ENCODE data around the gene MBNL2. TPM values are rescaled to one million over a fixed set of nuclear protein-coding genes. Genes with fewer than 3 reads are reported as not detected.

The MBNL2 gene
- total and polyA plus RNA-seq, 2 of the 13 experiments (the other 11 are each of a cell fraction or from before 2014, with no cell fraction given) = 30.8 to 59.0 TPM

GRCh38 chr13:97274829-97275649 is 52.9 kb downstream of the MBNL2 start (continued):
- TF ChIP-seq ARID4A (CRISPR knock-in tag; IDR thresholded peaks at IDR 0.05; ENCODE audit: borderline replicate concordance) (no peak), ZNF281 (CRISPR knock-in tag; IDR thresholded peaks at IDR 0.05; ENCODE audit: borderline replicate concordance) (no peak), PBX3 (CRISPR knock-in tag; IDR thresholded peaks at IDR 0.05; ENCODE audit: borderline replicate concordance) (no peak), MBD4 (IDR thresholded peaks at IDR 0.05; ENCODE audit: borderline replicate concordance, low read length) (peak; percentile 65; the same call in 1 of the 2 replicates), ZNF766 (CRISPR knock-in tag; IDR thresholded peaks at IDR 0.05; ENCODE audit: borderline replicate concordance) (no peak), ZNF646 (CRISPR knock-in tag; IDR thresholded peaks at IDR 0.05) (no peak), KAT7 (CRISPR knock-in tag; IDR thresholded peaks at IDR 0.05; ENCODE audit: borderline replicate concordance) (no peak), HNRNPUL1 (IDR thresholded peaks at IDR 0.05; ENCODE audit: low read depth, low read length) (peak; percentile 69; the same call in 1 of the 2 replicates), HNRNPK (IDR thresholded peaks at IDR 0.05; ENCODE audit: low read depth, low read length, poor library complexity, severe bottlenecking) (no peak), ZNF446 (CRISPR knock-in tag; IDR thresholded peaks at IDR 0.05) (no peak), FOXA1 (IDR thresholded peaks at IDR 0.05) (peak; percentile 86), FOXA1 (CRISPR knock-in tag; IDR thresholded peaks at IDR 0.05) (peak; percentile 90)
